ENCODE data around the gene RSPH1. TPM values are rescaled to one million over a fixed set of nuclear protein-coding genes. Genes with fewer than 3 reads are reported as not detected.

RSPH1 gene
- total RNA-seq, 6 donors from 2014 or later, result 0.46 to 68.4 (median 13.4) TPM

GRCh38 chr21:42499444-42500112 is 3.6 kb upstream of the RSPH1 start:
- no peaks in the 10 kb centered on the region for H3K36me3 ChIP-seq
- ATAC-seq (ENCODE audit: low FRiP score in 2 of 2) (no peak), DNase-seq (no peak)
- H3K9me3 ChIP-seq, result no peaks in the 10 kb centered on the region
- TF ChIP-seq POLR2A (IDR thresholded peaks at IDR 0.05), result no peak
- peak overlapping the region in 1 of 4 donors; percentile 1 for H3K27ac ChIP-seq
- WGBS, 2 donors, result 79 to 81% methylated on average over 15 of the region's 15 CpGs
- H3K4me1 ChIP-seq, result peaks cover 6 to 15% (median 11%) of the 10 kb centered on the region in 4 donors
- no peak overlapping the region for H3K4me3 ChIP-seq
- H3K27me3 ChIP-seq, result no peaks in the 10 kb centered on the region

- H3K9me3 ChIP-seq, result no peaks in the 10 kb centered on the region
- no peaks in the 10 kb centered on the region for H3K27me3 ChIP-seq
- H3K36me3 ChIP-seq, result no peaks in the 10 kb centered on the region
- TF ChIP-seq EP300 (IDR thresholded peaks at IDR 0.05) (no peak), POLR2AphosphoS5 (IDR thresholded peaks at IDR 0.05) (no peak), CTCF (IDR thresholded peaks at IDR 0.05) (no peak)
- ATAC-seq (ENCODE audit: low FRiP score in 2 of 2), result no peak
- peaks cover 6 to 15% (median 11%) of the 10 kb centered on the region in 4 donors for H3K4me1 ChIP-seq
- no peak for DNase-seq
- no peak overlapping the region for H3K27ac ChIP-seq
- no peak overlapping the region for H3K4me3 ChIP-seq
- WGBS, 2 donors, result 73 to 77% methylated on average over 5 of the region's 5 CpGs
These were observed 2.0 kb upstream of the RSPH1 start for GRCh38 chr21:42498012-42498411.

- ATAC-seq (ENCODE audit: low FRiP score in 2 of 2), result peak; percentile 6 to 35
- DNase-seq, result peak in 1 of 2 donors; percentile 64
- Histone ChIP-seq H3K36me3 (no peaks in the 10 kb centered on the region), H3K4me3 (peak overlapping the region; percentile 30 to 82 (median 63)), H3K4me1 (peaks cover 6 to 15% (median 11%) of the 10 kb centered on the region in 4 donors), H3K9me3 (no peaks in the 10 kb centered on the region), H3K27me3 (no peaks in the 10 kb centered on the region), H3K27ac (peak overlapping the region; percentile 81 to 87 (median 82))
- TF ChIP-seq CTCF (IDR thresholded peaks at IDR 0.05) (no peak), EP300 (IDR thresholded peaks at IDR 0.05) (no peak), POLR2A (IDR thresholded peaks at IDR 0.05) (peak in 1 of 4 donors; percentile 1)
- WGBS, 2 donors, result 26 to 35% methylated on average over 16 to 18 of the region's 19 CpGs
These were observed 797 bp upstream of the RSPH1 start for GRCh38 chr21:42496839-42497202.

- ATAC-seq (ENCODE audit: low FRiP score in 2 of 2) (no peak), DNase-seq (peak in 1 of 2 donors; percentile 34)
- H3K9me3 ChIP-seq, result no peaks in the 10 kb centered on the region
- TF ChIP-seq POLR2AphosphoS5 (IDR thresholded peaks at IDR 0.05) (no peak), EP300 (IDR thresholded peaks at IDR 0.05) (no peak), CTCF (IDR thresholded peaks at IDR 0.05) (peak in 1 of 6 experiments; percentile 35), POLR2A (IDR thresholded peaks at IDR 0.05) (peak in 2 of 4 donors; percentile 17 to 30)
- H3K4me3 ChIP-seq, result peak overlapping the region; percentile 61 to 82 (median 66)
- no peaks in the 10 kb centered on the region for H3K36me3 ChIP-seq
- 4 to 5% methylated on average over 15 to 18 of the region's 18 CpGs for WGBS, 2 donors
- H3K27me3 ChIP-seq, result no peaks in the 10 kb centered on the region
- H3K4me1 ChIP-seq, result peaks cover 6 to 15% (median 11%) of the 10 kb centered on the region in 4 donors
- peak overlapping the region in 2 of 4 donors; percentile 63 to 81 for H3K27ac ChIP-seq
These were observed 282 bp downstream of the RSPH1 start for GRCh38 chr21:42495765-42496119.

- H3K27me3 ChIP-seq, result no peaks in the 10 kb centered on the region
- H3K9me3 ChIP-seq, result no peaks in the 10 kb centered on the region
- H3K4me3 ChIP-seq, result peak overlapping the region in 1 of 4 donors; percentile 65
- no peaks in the 10 kb centered on the region for H3K36me3 ChIP-seq
- WGBS, 2 donors, result 90 to 95% methylated on average over 5 of the region's 5 CpGs
- ATAC-seq (ENCODE audit: low FRiP score in 2 of 2), result no peak
- no peak overlapping the region for H3K27ac ChIP-seq
- no peak for TF ChIP-seq EP300 (IDR thresholded peaks at IDR 0.05)
- no peak for TF ChIP-seq CTCF (IDR thresholded peaks at IDR 0.05)
- no peak for TF ChIP-seq POLR2AphosphoS5 (IDR thresholded peaks at IDR 0.05)
- peaks cover 6 to 15% (median 11%) of the 10 kb centered on the region in 4 donors for H3K4me1 ChIP-seq
- no peak for DNase-seq
These were observed 997 bp downstream of the RSPH1 start for GRCh38 chr21:42495027-42495426.

Measured in upper lobe of left lung (tissue), 6 donors.